HS-27A (cell line): Measurements from ENCODE around the gene CD96.
"Not testable (repeated sequence)": the region's sequence is repeated elsewhere in the genome, so short reads cannot be mapped to it uniquely, and the experiment has no call there.

Source experiments
- DNase-seq: peaks from one replicate; pipeline ENCODE4 v3.0.0-alpha.2; 2012; ENCODE audit warnings: low read depth, missing footprints

Gene CD96

GRCh38 chr3:111561902-111562301 is 19.9 kb downstream of the CD96 start:
- DNase-seq, result not testable (repeated sequence)

DNA sequence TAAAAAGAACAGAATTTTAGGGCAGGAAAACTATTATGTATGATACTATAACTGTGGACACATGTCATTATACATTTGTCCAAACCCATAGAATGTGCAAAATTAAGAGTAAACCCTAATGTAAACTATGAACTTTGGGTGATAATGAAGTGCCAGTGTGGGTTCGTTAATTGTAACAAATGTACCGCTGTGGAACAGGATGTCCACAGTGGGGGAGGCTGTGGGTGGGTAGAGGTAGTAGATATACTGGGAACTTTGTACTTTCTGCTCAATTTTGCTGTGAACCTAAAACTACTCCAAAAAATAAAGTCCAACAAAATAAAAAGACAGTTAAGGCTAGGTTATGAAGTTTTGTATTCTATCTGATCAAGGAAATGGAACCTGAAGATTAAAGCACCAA is 24.8 kb downstream of the CD96 start:
- no peak for DNase-seq

GRCh38 chr3:111568355-111568754 is 26.4 kb downstream of the CD96 start:
- DNase-seq, result no peak

GRCh38 chr3:111568911-111569310 is 26.9 kb downstream of the CD96 start:
- DNase-seq, result no peak

DNA sequence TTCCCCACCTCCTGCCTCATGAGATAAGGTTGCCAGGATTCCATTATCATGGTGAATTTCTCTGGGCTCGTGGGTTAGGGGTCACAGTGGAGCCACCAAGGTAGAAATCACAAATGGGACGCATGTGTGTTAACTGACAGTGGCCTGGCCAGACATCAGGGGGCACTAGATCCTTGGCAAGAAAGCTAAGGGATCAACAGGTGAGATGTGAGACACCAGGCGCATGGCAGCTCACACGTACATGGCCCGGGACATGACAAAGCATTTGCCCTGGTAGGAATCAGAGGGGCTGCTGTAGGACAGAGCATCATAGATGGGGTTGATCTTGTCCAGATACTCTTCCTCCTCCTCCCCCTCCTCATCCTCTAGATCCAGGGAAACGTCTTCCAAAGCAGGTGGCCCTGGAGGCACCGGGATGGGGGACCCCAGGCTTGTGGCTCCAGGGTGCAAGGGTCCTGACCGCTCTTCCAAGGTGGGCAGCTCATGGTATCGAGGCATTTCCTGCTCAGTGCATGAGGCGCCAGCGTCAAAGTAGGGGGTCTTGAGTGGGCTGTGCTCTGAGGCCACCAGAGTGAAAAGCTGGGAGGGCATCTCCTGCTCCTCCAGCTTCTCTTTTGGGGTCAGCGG is 28.5 kb downstream of the CD96 start:
- no peak for DNase-seq

DNA sequence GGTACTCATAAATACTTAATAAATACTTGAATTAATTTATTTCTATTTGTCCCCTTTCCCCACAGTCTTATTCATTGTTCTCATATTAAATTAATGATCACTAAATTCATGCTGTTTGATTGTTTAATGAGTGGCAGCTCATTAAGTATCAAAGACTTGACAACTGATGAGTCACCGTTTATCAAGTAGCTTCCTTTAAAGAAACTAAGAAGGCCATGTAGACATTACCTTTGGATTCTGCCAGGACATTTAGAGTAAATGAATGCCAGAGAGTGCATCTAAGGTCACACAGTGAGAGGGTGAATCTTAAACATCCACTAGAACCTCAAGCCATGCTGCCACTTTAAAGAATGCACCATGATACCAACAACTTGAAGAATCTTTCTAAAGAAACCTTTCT is 29.3 kb downstream of the CD96 start:
- DNase-seq, result no peak

DNA sequence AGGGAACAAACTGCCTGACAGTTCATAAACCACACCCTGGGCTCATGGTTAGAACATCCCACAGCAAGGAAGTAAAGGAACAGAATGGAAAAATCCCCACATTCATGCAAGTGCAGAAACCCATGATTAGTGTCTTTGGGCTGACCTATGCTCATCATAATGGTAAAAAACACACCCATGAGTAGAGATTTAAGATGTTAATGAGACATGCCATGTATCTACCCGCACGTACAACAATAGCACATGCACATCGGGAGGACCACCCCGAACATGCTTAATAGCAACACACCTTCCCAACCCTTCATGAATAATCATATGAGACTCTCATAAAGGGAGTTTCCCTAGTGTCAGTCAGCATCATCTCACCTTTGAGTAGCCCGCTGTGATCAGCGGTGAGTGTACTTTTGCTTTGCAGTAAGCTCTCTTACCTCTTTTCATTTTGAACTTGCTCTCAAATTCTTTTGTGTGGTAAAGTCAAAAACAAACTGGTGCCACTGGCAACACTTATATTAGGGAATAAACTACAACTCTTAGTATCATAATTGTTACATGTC is 30.0 kb downstream of the CD96 start:
- no peak for DNase-seq

- no peak for DNase-seq
Observed at GRCh38 chr3:111577113-111577512, 35.1 kb downstream of the CD96 start.

DNA sequence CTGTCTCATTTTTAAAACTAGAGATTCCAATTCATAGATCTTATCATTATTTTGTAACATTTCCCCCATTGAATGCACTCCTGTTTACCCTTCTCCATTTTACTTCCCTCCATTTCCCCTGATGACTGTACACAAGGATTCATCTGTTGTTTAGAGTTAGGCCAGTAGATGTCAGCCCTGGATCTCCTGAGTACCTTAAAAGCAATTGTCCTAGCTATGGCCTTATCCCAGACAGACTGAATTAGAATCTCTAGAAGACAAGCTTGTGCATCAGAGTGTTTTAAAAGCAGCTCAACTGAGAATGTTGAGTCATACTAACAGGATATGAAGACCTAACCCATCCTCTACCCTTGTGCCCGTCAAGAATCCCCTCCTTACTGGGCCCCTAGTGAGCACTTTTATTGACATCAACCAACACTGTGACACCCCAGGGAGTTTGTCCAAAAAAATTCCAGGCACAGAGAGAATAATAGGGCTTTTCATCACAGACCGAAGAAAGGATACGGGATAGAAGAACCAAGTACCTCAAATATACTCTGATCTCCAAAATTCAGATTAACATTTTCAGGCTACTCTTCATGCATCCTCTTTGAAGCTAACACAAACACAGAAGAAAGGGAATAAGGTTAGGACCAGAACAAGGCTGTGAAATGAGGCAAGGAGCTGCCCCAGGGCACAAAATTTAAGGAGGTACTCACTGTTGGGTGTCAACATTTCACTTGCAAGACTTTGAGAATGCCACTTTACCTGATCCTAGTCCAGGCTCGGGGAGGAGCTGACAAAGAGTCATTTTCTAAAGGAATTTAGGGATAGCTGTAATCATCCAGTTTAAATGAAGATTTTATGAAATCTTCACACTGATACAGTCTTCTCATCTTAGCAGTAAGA is 36.0 kb downstream of the CD96 start:
- peak; percentile 64 for DNase-seq

- DNase-seq, result no peak
Observed at GRCh38 chr3:111578867-111579266, 36.9 kb downstream of the CD96 start.

DNA sequence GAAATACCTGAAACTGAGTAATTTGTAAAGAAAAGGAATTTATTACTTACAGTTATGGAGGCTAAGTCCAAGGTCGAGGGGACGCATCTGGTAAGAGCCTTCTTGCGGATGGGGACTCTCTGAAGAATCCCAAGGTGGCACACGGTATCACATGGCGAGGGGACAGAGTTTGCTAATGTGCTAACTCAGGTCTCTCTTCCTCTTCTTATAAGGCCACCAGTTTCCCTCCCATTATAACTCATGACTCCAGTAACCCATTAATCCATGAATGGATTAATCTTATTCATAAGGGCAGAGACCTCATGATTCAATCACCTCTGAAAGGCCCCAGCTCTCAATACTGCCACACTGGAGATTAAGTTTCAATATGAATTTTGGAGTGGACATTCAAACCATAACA is 37.5 kb downstream of the CD96 start:
- no peak for DNase-seq

DNA sequence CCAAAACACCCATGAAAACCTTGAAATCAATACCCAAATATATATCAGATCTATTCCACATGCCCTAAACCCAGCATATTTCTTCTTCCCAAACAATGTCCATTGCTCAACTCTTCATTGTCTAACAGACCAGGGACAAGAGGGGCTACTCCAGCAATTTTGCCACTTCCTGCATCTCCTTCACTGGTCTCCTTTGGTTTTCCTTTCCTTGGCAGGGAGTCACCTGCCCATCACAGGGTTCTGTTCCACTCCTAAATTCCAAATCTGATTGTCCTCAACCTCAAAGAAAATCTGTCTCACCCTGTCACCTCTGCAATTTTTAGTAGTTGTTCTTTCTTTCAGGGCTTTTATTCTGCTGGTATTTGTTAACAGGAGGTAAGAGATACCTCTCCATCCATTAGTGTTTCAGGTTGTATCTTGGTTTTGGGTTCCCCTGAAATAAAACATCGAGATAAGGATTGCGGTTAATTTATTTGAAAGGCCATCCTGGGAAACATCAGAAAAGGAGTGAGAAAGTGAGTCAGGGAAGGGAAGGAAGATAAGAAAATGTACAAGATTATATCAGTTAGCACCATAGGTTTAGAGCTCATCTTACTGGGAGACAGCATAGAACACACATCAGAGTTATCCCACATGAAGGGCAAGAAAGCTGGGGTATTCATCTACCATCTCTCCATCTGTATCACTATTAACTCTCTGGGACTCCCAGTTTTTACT is 39.6 kb downstream of the CD96 start:
- DNase-seq, result no peak

DNA sequence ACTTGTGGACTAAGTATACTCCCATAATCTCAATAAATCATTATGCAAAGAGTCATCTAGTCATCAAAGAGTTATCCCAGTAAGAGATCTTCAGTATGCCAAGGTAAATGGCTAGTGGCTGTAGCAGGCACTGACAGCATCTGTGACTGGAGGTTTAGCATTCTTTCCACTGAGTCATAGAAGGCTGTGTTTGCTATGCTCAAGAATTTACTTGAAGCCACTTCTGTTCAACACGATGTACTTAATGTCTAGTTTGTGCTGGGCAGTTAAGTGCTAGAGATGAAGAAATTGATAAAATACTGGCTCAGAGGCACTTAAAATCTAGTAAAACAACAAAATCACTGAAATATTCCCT is 40.1 kb downstream of the CD96 start:
- peak; percentile 85 for DNase-seq

DNA sequence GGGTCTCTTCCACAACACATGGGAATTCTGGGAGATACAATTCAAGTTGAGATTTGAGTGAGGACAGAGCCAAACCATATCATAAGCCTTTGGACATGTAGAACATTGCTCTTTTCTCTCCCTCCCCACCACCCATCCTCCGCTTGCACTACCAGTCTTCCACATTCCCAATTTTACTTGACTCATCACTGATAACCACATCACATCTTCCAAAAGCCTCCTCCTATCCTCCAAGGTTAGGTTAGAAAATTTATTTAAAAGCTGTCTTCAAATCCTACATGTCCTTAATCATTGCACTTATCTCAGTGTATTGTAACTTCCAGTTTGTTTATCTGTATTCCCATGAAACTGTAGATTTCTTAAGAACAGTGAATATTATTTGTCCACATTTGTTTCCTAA is 42.7 kb downstream of the CD96 start:
- no peak for DNase-seq

DNA sequence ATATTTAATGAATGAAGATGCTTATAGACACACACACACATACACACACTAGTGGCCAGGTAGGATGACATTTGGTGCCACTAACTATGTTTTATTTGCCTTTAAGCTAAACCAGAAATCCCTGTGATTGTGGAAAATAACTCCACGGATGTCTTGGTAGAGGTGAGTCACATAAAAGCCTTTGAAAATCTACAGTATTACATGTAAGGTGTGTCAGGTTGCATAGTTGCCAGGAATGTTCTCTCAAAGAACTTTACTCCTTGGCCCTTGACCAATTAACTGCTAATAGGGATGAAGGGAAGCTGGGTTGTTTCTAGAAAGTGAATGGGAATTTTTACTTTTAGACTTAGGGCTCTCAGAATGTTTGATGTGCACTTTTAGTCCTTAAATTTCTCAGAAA is 43.2 kb downstream of the CD96 start:
- DNase-seq, result no peak

- DNase-seq, result no peak
Observed at GRCh38 chr3:111588527-111588926, 46.5 kb downstream of the CD96 start.

- DNase-seq, result no peak
Observed at GRCh38 chr3:111589303-111590142, 47.5 kb downstream of the CD96 start.

- DNase-seq, result no peak
Observed at GRCh38 chr3:111590143-111590491, 48.1 kb downstream of the CD96 start.

- DNase-seq, result no peak
Observed at GRCh38 chr3:111591555-111591954, 49.6 kb downstream of the CD96 start.

GRCh38 chr3:111592143-111592542 is 50.1 kb downstream of the CD96 start:
- no peak for DNase-seq

DNA sequence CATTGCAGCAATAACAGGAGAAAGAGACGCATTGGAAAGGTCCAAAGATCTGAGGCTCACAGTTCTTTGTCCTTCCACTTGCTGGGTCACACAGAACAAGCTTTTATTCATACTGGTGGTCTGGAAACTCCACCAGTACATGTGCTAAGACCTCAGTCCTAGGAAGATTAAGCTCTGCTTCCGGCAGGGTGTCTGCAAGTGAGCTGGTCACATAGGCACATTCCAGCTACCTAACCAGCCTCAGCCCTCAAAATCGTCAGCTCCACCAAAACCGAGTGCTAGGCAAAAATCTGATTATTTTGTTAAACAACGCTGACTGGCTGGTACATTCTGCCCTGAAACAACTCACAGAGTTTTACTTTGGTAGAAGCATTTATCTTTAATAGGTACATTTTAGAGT is 50.9 kb downstream of the CD96 start:
- no peak for DNase-seq

GRCh38 chr3:111593666-111594065 is 51.7 kb downstream of the CD96 start:
- DNase-seq, result no peak
